Measurements from ENCODE around the gene SLIT3. TPM values are rescaled to one million over a fixed set of nuclear protein-coding genes. Genes with fewer than 3 reads are reported as not detected.

Gene SLIT3
- total and polyA plus RNA-seq, 2 experiments from 2014 or later = 0.59 to 0.71 TPM

DNA sequence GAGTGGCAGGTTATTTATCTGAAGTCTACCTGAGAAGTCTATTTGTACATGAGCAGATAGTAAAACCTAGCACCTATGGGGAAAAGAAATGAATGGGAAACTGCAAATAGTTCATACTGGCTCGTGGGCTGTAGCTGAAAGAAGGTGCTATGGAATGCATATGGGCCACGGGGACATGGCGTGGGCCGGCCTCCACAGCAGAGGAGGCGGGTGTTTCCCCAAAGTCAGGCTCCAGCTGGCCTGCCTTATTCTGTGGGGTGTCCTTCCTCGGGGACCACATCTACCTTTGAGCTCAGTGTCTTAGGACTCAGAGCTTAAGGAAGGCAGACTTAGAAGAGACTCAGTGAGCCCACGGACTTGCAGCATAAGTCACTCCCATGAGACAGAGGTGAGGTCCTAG lies 371.3 kb downstream of the SLIT3 start:
- no peaks in the 10 kb centered on the region for H3K27me3 ChIP-seq (ENCODE audit: insufficient read depth)
- no peak for DNase-seq (ENCODE audit: low spot score)
- TF ChIP-seq, protein P1, sequence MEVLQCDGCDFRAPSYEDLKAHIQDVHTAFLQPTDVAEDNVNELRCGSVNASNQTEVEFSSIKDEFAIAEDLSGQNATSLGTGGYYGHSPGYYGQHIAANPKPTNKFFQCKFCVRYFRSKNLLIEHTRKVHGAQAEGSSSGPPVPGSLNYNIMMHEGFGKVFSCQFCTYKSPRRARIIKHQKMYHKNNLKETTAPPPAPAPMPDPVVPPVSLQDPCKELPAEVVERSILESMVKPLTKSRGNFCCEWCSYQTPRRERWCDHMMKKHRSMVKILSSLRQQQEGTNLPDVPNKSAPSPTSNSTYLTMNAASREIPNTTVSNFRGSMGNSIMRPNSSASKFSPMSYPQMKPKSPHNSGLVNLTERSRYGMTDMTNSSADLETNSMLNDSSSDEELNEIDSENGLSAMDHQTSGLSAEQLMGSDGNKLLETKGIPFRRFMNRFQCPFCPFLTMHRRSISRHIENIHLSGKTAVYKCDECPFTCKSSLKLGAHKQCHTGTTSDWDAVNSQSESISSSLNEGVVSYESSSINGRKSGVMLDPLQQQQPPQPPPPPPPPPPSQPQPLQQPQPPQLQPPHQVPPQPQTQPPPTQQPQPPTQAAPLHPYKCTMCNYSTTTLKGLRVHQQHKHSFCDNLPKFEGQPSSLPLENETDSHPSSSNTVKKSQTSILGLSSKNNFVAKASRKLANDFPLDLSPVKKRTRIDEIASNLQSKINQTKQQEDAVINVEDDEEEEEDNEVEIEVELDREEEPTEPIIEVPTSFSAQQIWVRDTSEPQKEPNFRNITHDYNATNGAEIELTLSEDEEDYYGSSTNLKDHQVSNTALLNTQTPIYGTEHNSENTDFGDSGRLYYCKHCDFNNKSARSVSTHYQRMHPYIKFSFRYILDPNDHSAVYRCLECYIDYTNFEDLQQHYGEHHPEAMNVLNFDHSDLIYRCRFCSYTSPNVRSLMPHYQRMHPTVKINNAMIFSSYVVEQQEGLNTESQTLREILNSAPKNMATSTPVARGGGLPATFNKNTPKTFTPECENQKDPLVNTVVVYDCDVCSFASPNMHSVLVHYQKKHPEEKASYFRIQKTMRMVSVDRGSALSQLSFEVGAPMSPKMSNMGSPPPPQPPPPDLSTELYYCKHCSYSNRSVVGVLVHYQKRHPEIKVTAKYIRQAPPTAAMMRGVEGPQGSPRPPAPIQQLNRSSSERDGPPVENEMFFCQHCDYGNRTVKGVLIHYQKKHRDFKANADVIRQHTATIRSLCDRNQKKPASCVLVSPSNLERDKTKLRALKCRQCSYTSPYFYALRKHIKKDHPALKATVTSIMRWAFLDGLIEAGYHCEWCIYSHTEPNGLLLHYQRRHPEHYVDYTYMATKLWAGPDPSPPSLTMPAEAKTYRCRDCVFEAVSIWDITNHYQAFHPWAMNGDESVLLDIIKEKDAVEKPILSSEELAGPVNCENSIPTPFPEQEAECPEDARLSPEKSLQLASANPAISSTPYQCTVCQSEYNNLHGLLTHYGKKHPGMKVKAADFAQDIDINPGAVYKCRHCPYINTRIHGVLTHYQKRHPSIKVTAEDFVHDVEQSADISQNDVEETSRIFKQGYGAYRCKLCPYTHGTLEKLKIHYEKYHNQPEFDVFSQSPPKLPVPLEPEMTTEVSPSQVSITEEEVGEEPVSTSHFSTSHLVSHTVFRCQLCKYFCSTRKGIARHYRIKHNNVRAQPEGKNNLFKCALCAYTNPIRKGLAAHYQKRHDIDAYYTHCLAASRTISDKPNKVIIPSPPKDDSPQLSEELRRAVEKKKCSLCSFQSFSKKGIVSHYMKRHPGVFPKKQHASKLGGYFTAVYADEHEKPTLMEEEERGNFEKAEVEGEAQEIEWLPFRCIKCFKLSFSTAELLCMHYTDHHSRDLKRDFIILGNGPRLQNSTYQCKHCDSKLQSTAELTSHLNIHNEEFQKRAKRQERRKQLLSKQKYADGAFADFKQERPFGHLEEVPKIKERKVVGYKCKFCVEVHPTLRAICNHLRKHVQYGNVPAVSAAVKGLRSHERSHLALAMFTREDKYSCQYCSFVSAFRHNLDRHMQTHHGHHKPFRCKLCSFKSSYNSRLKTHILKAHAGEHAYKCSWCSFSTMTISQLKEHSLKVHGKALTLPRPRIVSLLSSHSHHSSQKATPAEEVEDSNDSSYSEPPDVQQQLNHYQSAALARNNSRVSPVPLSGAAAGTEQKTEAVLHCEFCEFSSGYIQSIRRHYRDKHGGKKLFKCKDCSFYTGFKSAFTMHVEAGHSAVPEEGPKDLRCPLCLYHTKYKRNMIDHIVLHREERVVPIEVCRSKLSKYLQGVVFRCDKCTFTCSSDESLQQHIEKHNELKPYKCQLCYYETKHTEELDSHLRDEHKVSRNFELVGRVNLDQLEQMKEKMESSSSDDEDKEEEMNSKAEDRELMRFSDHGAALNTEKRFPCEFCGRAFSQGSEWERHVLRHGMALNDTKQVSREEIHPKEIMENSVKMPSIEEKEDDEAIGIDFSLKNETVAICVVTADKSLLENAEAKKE (CRISPR knock-in tag; IDR thresholded peaks at IDR 0.05) = no peak
- no peak for TF ChIP-seq POLR2AphosphoS5 (IDR thresholded peaks at IDR 0.05; ENCODE audit: low read depth)
- no peak for TF ChIP-seq STAT1 (IDR thresholded peaks at IDR 0.05; ENCODE audit: unreplicated experiment)
- TF ChIP-seq ZNF114 (CRISPR knock-in tag; IDR thresholded peaks at IDR 0.05) = no peak
- no peak for TF ChIP-seq JUNB (IDR thresholded peaks at IDR 0.05; ENCODE audit: unreplicated experiment)
- TF ChIP-seq EZH2 (IDR thresholded peaks at IDR 0.05; ENCODE audit: low read depth, unreplicated experiment) = no peak
- no peak for TF ChIP-seq CREB1 (CRISPR knock-in tag; IDR thresholded peaks at IDR 0.05; ENCODE audit: low read depth)
- TF ChIP-seq NANOG (IDR thresholded peaks at IDR 0.05; ENCODE audit: borderline replicate concordance) = no peak
- no peak for TF ChIP-seq ZNF331 (CRISPR knock-in tag; IDR thresholded peaks at IDR 0.05; ENCODE audit: low read depth)
- TF ChIP-seq REST (IDR thresholded peaks at IDR 0.05; ENCODE audit: unreplicated experiment) = no peak
- TF ChIP-seq EZH2phosphoT487 (IDR thresholded peaks at IDR 0.05; ENCODE audit: unreplicated experiment) = no peak
- TF ChIP-seq, protein P2, sequence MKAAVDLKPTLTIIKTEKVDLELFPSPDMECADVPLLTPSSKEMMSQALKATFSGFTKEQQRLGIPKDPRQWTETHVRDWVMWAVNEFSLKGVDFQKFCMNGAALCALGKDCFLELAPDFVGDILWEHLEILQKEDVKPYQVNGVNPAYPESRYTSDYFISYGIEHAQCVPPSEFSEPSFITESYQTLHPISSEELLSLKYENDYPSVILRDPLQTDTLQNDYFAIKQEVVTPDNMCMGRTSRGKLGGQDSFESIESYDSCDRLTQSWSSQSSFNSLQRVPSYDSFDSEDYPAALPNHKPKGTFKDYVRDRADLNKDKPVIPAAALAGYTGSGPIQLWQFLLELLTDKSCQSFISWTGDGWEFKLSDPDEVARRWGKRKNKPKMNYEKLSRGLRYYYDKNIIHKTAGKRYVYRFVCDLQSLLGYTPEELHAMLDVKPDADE (IDR thresholded peaks at IDR 0.05) = no peak
- TF ChIP-seq CTCF (conservative IDR thresholded peaks at IDR 0.05; ENCODE audit: low read depth in 2 of 2) = no peak
- no peak overlapping the region for H2AFZ ChIP-seq
- no peaks in the 10 kb centered on the region for H3F3A ChIP-seq (replicated peaks; ENCODE audit: low read depth)
- H3K9me2 ChIP-seq (ENCODE audit: insufficient read depth) = no peaks in the 10 kb centered on the region
- H4K20me1 ChIP-seq (replicated peaks; ENCODE audit: insufficient read depth) = no peaks in the 10 kb centered on the region
- Mint-ChIP-seq H3K9me3 (no peaks in the 10 kb centered on the region; the same call in 2 of the 3 replicates), H3K4me3 (no peak overlapping the region), H3K27ac (no peak overlapping the region), H3K4me1 (peaks cover 12% of the 10 kb centered on the region), H3K27me3 (ENCODE audit: insufficient read depth, low read depth, poor library complexity) (no peaks in the 10 kb centered on the region), H3K36me3 (ENCODE audit: low read depth) (no peaks in the 10 kb centered on the region)
- ATAC-seq = no peak
- H3K4me2 ChIP-seq = no peak overlapping the region
- peaks cover 10% of the 10 kb centered on the region; the same call in 1 of the 2 replicates for H3K4me1 ChIP-seq (ENCODE audit: insufficient read depth)
- H3K36me3 ChIP-seq (ENCODE audit: insufficient read depth) = no peaks in the 10 kb centered on the region
- H3K27ac ChIP-seq (ENCODE audit: low read depth) = no peak overlapping the region
- no peaks in the 10 kb centered on the region for H3K79me2 ChIP-seq (replicated peaks; ENCODE audit: insufficient read depth)
- H3K4me3 ChIP-seq = no peak overlapping the region

All from GM23338 (cell line).